Erythroblast (primary cell): ENCODE data around the gene CAGE1.
"Not testable (repeated sequence)": the region's sequence is repeated elsewhere in the genome, so short reads cannot be mapped to it uniquely, and the experiment has no call there.

Experiments
- DNase-seq, 2 experiments: peaks; one replicate each; lab custom pipeline; 2025; lab: John Stamatoyannopoulos, UW
- GATA1 ChIP-seq: IDR thresholded peaks from 2 replicates; pipeline ENCODE4 v1.6.1; 2011; ENCODE audit warnings: low read depth, mild to moderate bottlenecking, control low read depth, low read length, moderate library complexity
- POLR2A ChIP-seq: IDR thresholded peaks from 2 replicates; pipeline ENCODE4 v1.6.1; 2011; ENCODE audit warnings: mild to moderate bottlenecking, low read length

The CAGE1 gene

GRCh38 chr6:7338031-7338430 is 51.5 kb downstream of the CAGE1 start:
- no peak for DNase-seq
- TF ChIP-seq GATA1 (no peak), POLR2A (no peak)

GRCh38 chr6:7335519-7335918 is 54.0 kb downstream of the CAGE1 start:
- TF ChIP-seq POLR2A (no peak), GATA1 (no peak)
- no peak for DNase-seq

GRCh38 chr6:7334685-7335084 is 54.9 kb downstream of the CAGE1 start:
- DNase-seq = no peak
- TF ChIP-seq POLR2A = no peak
- no peak for TF ChIP-seq GATA1

- TF ChIP-seq GATA1 = no peak
- TF ChIP-seq POLR2A = no peak
- no peak for DNase-seq
These were observed 57.3 kb downstream of the CAGE1 start for GRCh38 chr6:7332090-7332745.

- no peak for TF ChIP-seq POLR2A
- TF ChIP-seq GATA1 = no peak
- DNase-seq = no peak
These were observed 58.1 kb downstream of the CAGE1 start for GRCh38 chr6:7331452-7331851.

GRCh38 chr6:7328243-7328642 is 61.3 kb downstream of the CAGE1 start:
- no peak for TF ChIP-seq POLR2A
- TF ChIP-seq GATA1 = no peak

GRCh38 chr6:7325750-7326149 is 63.8 kb downstream of the CAGE1 start:
- TF ChIP-seq POLR2A (no peak), GATA1 (no peak)
- DNase-seq = no peak

More at GRCh38 chr6:7328243-7328642, 61.3 kb downstream of the CAGE1 start:
- no peak for DNase-seq

GRCh38 chr6:7324520-7324919 is 65.0 kb downstream of the CAGE1 start:
- TF ChIP-seq GATA1 = no peak
- TF ChIP-seq POLR2A = no peak

GRCh38 chr6:7323074-7323473 is 66.5 kb downstream of the CAGE1 start:
- DNase-seq = no peak
- no peak for TF ChIP-seq POLR2A

More at GRCh38 chr6:7324520-7324919, 65.0 kb downstream of the CAGE1 start:
- DNase-seq = no peak

GRCh38 chr6:7321866-7322265 is 67.7 kb downstream of the CAGE1 start:
- not testable (repeated sequence) for DNase-seq

- not testable (repeated sequence) for DNase-seq
These were observed 70.1 kb downstream of the CAGE1 start for GRCh38 chr6:7319406-7319805.

- no peak for TF ChIP-seq POLR2A
- TF ChIP-seq GATA1 = no peak
- no peak for DNase-seq
These were observed 72.0 kb downstream of the CAGE1 start for GRCh38 chr6:7317538-7317937.

- no peak for DNase-seq
- TF ChIP-seq POLR2A (no peak), GATA1 (no peak)
These were observed 72.6 kb downstream of the CAGE1 start for GRCh38 chr6:7316658-7317533.

- no peak for TF ChIP-seq GATA1
- no peak for TF ChIP-seq POLR2A
- no peak for DNase-seq
These were observed 73.6 kb downstream of the CAGE1 start for GRCh38 chr6:7315948-7316365.

- DNase-seq = not testable (repeated sequence)
These were observed 74.2 kb downstream of the CAGE1 start for GRCh38 chr6:7315087-7315947.
